Parathyroid adenoma (tissue), 2 donors: Measurements from ENCODE around the gene CNTN5.

ENCODE experiments used
- H2AFZ ChIP-seq: fragments of 300-600 bp; sonication (generic); one replicate; pipeline ENCODE4 v1.7.0; 2017; ENCODE audit warnings: antibody characterized with exemption, mild to moderate bottlenecking
- H3K27ac ChIP-seq: fragments of 300-600 bp; sonication (generic); one replicate; pipeline ENCODE4 v1.7.0; 2017
- H3K27me3 ChIP-seq: fragments of 300-600 bp; sonication (generic); one replicate; pipeline ENCODE4 v1.7.0; 2017; ENCODE audit warnings: low read length; ENCODE audit not compliant: control insufficient read depth, insufficient read depth
- H3K36me3 ChIP-seq: fragments of 300-600 bp; sonication (generic); one replicate; pipeline ENCODE4 v1.7.0; 2017; ENCODE audit warnings: low read length; ENCODE audit not compliant: control insufficient read depth, insufficient read depth
- H3K4me1 ChIP-seq: fragments of 300-600 bp; sonication (generic); one replicate; pipeline ENCODE4 v1.7.0; 2017; ENCODE audit warnings: control low read depth
- H3K4me2 ChIP-seq: fragments of 300-600 bp; sonication (generic); one replicate; pipeline ENCODE4 v1.7.0; 2017; ENCODE audit warnings: low read length
- H3K4me3 ChIP-seq: fragments of 300-600 bp; sonication (generic); one replicate; pipeline ENCODE4 v1.7.0; 2017; ENCODE audit warnings: low read depth, low read length
- H3K79me2 ChIP-seq: fragments of 300-600 bp; sonication (generic); one replicate; pipeline ENCODE4 v1.7.0; 2017; ENCODE audit warnings: control low read depth
- H3K9ac ChIP-seq: fragments of 300-600 bp; sonication (generic); one replicate; pipeline ENCODE4 v1.7.0; 2017; ENCODE audit warnings: mild to moderate bottlenecking
- H3K9me3 ChIP-seq: fragments of 300-600 bp; sonication (generic); one replicate; pipeline ENCODE4 v1.7.0; 2017; ENCODE audit warnings: low read length; ENCODE audit not compliant: control insufficient read depth
- TF ChIP-seq, protein P1 (sequence below): fragments of 300-600 bp; sonication (generic); IDR thresholded peaks from one replicate; pipeline ENCODE4 v1.7.0; 2017; ENCODE audit warnings: antibody characterized with exemption, mild to moderate bottlenecking
- donor health status: primary hyperparathyroidism.

The CNTN5 gene

DNA sequence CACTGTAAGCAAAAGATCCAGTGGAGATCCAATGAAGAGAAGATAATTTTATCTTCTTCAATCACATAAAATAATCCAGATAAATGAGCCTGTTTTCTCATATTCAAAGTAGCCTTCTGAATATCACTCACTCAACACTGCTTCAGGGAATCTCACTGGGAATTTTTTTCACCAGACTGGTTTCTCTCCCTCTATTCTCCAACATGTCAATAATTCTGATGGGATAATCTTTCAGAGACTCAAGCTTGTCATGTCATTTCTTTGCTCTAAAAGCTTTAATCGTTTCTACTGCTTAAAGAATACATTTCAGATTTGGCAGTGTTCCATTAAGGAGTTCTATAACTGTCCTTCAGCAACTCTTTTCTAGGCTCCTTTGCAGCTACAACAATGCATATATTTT lies 16.3 kb downstream of the CNTN5 start:
- Histone ChIP-seq H3K9ac (no peak overlapping the region), H2AFZ (no peak overlapping the region), H3K4me3 (no peak overlapping the region), H3K36me3 (no peaks in the 10 kb centered on the region), H3K4me2 (no peak overlapping the region), H3K79me2 (no peaks in the 10 kb centered on the region), H3K27me3 (no peaks in the 10 kb centered on the region), H3K9me3 (no peaks in the 10 kb centered on the region), H3K27ac (no peak overlapping the region), H3K4me1 (no peaks in the 10 kb centered on the region)
- TF ChIP-seq, protein P1, sequence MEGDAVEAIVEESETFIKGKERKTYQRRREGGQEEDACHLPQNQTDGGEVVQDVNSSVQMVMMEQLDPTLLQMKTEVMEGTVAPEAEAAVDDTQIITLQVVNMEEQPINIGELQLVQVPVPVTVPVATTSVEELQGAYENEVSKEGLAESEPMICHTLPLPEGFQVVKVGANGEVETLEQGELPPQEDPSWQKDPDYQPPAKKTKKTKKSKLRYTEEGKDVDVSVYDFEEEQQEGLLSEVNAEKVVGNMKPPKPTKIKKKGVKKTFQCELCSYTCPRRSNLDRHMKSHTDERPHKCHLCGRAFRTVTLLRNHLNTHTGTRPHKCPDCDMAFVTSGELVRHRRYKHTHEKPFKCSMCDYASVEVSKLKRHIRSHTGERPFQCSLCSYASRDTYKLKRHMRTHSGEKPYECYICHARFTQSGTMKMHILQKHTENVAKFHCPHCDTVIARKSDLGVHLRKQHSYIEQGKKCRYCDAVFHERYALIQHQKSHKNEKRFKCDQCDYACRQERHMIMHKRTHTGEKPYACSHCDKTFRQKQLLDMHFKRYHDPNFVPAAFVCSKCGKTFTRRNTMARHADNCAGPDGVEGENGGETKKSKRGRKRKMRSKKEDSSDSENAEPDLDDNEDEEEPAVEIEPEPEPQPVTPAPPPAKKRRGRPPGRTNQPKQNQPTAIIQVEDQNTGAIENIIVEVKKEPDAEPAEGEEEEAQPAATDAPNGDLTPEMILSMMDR: no peak

DNA sequence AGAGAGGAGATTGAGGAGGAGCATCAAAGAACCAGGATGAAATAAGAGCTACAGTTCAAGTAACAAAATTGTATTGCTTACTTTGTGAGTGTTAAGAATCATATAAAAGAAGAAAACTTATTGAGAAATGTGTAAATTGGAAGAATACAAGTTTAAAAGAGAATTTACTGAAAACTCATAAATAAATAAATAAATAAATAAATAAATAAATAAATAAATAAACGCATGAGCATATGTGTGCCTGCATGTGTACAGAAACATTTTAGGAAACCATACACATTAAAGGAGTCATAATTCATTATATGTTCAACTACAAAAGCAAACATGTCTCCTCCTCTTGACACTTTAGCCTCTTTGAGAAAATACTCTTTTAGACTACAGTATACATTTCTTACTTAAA lies 42.6 kb downstream of the CNTN5 start:
- no peak overlapping the region for H3K9ac ChIP-seq
- no peaks in the 10 kb centered on the region for H3K27me3 ChIP-seq
- no peaks in the 10 kb centered on the region for H3K9me3 ChIP-seq
- H3K4me2 ChIP-seq: no peak overlapping the region
- TF ChIP-seq, protein P1: no peak
- no peak overlapping the region for H3K27ac ChIP-seq
- no peak overlapping the region for H2AFZ ChIP-seq
- no peaks in the 10 kb centered on the region for H3K36me3 ChIP-seq
- H3K4me3 ChIP-seq: no peak overlapping the region
- H3K79me2 ChIP-seq: no peaks in the 10 kb centered on the region
- H3K4me1 ChIP-seq: no peaks in the 10 kb centered on the region

DNA sequence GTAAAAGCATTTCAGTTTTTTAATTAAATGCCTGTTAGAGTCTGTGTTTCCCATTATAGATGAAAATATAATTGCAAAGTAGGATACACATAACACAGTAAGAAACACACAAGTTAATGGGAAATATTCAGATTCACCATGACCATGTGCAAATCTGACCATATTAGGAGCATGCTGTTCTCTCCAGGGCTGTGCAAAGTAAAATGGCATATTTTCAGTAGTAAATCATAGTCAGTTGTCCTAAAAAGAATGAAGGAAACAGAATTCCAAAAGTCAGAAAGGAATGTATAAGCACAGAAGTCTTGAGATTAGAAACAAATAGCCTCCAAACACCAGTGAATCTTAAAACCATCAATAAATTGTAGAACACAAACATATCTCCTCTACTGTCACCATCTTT lies 44.4 kb downstream of the CNTN5 start:
- Histone ChIP-seq H3K4me3 (no peak overlapping the region), H3K9ac (no peak overlapping the region), H3K4me1 (no peaks in the 10 kb centered on the region), H3K36me3 (no peaks in the 10 kb centered on the region), H2AFZ (no peak overlapping the region), H3K27ac (no peak overlapping the region), H3K9me3 (no peaks in the 10 kb centered on the region), H3K79me2 (no peaks in the 10 kb centered on the region), H3K27me3 (no peaks in the 10 kb centered on the region), H3K4me2 (no peak overlapping the region)
- TF ChIP-seq, protein P1: no peak

DNA sequence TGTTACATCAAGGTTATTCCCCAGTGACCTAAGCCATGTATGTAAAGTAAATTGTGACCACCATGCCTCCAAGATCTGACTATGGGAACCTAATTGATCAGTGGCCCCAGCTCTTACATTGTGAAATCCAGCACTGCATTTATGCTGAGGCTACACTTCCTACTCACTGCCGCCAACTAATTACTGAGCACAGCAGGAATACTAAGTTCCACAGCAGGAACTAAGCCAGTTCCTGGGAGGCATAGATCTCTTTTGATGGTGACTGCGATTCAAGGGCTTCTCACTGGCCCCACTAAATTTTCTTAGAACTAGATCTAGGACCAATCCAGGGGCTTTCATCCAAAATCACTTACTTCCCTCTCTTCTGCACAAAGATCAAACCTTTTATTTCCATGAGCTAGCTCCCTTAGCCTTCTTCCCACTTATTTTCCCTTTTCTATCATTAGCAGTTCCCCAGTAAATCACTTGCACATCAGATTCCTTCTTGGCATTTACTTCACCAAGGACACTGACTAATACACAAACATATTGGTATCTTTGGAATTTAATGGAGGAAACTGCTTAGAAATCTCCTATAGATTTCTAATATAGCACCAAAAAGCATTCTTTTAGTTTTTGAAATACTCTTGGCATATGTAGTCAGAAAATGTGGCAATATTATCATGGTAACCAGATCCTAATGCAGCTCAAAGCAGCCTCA lies 46.0 kb downstream of the CNTN5 start:
- Histone ChIP-seq H3K4me1 (no peaks in the 10 kb centered on the region), H3K4me2 (no peak overlapping the region), H3K9ac (no peak overlapping the region), H3K27me3 (no peaks in the 10 kb centered on the region), H3K27ac (no peak overlapping the region), H3K79me2 (no peaks in the 10 kb centered on the region), H3K36me3 (no peaks in the 10 kb centered on the region), H3K9me3 (no peaks in the 10 kb centered on the region), H2AFZ (no peak overlapping the region), H3K4me3 (no peak overlapping the region)
- TF ChIP-seq, protein P1: no peak

DNA sequence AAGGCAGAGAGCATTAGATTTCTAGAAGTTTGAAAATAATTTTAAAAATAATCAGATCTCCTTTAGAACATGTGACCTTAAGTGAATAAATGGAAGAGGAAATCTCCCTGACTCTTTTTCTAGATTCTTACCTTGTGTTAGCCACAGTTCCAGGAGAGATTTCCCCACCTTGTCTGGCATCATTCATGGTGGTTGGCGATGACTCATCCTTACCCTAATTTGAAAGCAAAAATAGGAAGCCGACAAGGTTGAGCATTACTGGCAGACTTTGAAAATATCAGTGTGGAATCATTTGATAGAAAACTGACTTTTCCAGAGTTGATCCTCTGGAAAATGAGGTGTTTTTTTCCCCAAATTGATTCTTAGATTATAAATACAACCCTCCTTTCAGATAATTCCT lies 48.1 kb downstream of the CNTN5 start:
- H2AFZ ChIP-seq: no peak overlapping the region
- TF ChIP-seq, protein P1: no peak
- H3K4me3 ChIP-seq: no peak overlapping the region

More for the DNA sequence above, 48.1 kb downstream of the CNTN5 start:
- no peaks in the 10 kb centered on the region for H3K27me3 ChIP-seq
- no peak overlapping the region for H3K9ac ChIP-seq
- H3K79me2 ChIP-seq: no peaks in the 10 kb centered on the region
- H3K4me2 ChIP-seq: no peak overlapping the region
- no peaks in the 10 kb centered on the region for H3K9me3 ChIP-seq
- no peaks in the 10 kb centered on the region for H3K36me3 ChIP-seq
- H3K4me1 ChIP-seq: no peaks in the 10 kb centered on the region
- no peak overlapping the region for H3K27ac ChIP-seq
